Astrocyte (in vitro differentiated cells and primary cell): ENCODE data around the gene MB. TPM values are rescaled to one million over a fixed set of nuclear protein-coding genes. Genes with fewer than 3 reads are reported as not detected.

Experiments
- DNase-seq: peaks from one replicate; pipeline ENCODE4 v3.0.0-alpha.2; 2010; ENCODE audit warnings: low read depth
- FAIRE-seq: peaks from 2 replicates; lab custom pipeline; 2011; peaks lifted over from hg19 to GRCh38; lab: Jason Lieb, UNC
- H2AFZ ChIP-seq: 2 replicates; pipeline ENCODE4 v1.6.0; 2012; ENCODE audit warnings: low read depth, low read length, inconsistent platforms
- H3K27ac ChIP-seq: 2 replicates; pipeline ENCODE4 v1.5.1; 2011; ENCODE audit warnings: low read depth, low read length, inconsistent platforms
- H3K27me3 ChIP-seq: 2 replicates; pipeline ENCODE4 v1.6.0; 2011; ENCODE audit warnings: low read length, inconsistent platforms; ENCODE audit not compliant: insufficient read depth
- H3K36me3 ChIP-seq: 2 replicates; pipeline ENCODE4 v1.5.1; 2011; ENCODE audit warnings: low read length, inconsistent platforms; ENCODE audit not compliant: insufficient read depth
- H3K4me1 ChIP-seq: 2 replicates; pipeline ENCODE4 v1.5.1; 2011; ENCODE audit warnings: low read length, inconsistent platforms; ENCODE audit not compliant: insufficient read depth
- H3K4me2 ChIP-seq: 2 replicates; pipeline ENCODE4 v1.6.0; 2012; ENCODE audit warnings: low read length, inconsistent platforms
- H3K4me3 ChIP-seq: 2 replicates; pipeline ENCODE4 v1.5.1; 2011; ENCODE audit warnings: low read depth, mild to moderate bottlenecking, low read length, inconsistent platforms; ENCODE audit not compliant: insufficient read depth
- H3K79me2 ChIP-seq: 2 replicates; pipeline ENCODE4 v1.6.0; 2012; ENCODE audit warnings: mild to moderate bottlenecking, low read length, inconsistent platforms; ENCODE audit not compliant: insufficient read depth
- H3K9ac ChIP-seq: 2 replicates; pipeline ENCODE4 v1.6.0; 2012; ENCODE audit warnings: mild to moderate bottlenecking, low read length, inconsistent platforms
- H3K9me3 ChIP-seq: 2 replicates; pipeline ENCODE4 v1.5.1; 2012; ENCODE audit warnings: low read depth, mild to moderate bottlenecking, low read length, inconsistent platforms; ENCODE audit not compliant: insufficient read depth
- H4K20me1 ChIP-seq: 2 replicates; pipeline ENCODE4 v1.6.0; 2012; ENCODE audit warnings: low read length, inconsistent platforms; ENCODE audit not compliant: insufficient read depth
- H3K27ac Mint-ChIP-seq: one replicate; pipeline ENCODE4 v1.8.0; 2021; ENCODE audit warnings: mild to moderate bottlenecking, mixed read lengths; ENCODE audit not compliant: unreplicated experiment
- H3K27me3 Mint-ChIP-seq: one replicate; pipeline ENCODE4 v1.8.0; 2021; ENCODE audit warnings: low read depth, mixed read lengths; ENCODE audit not compliant: unreplicated experiment
- H3K36me3 Mint-ChIP-seq: one replicate; pipeline ENCODE4 v1.8.0; 2021; ENCODE audit warnings: low read depth, mixed read lengths; ENCODE audit not compliant: unreplicated experiment
- H3K4me1 Mint-ChIP-seq: one replicate; pipeline ENCODE4 v1.8.0; 2021; ENCODE audit warnings: low read depth, mixed read lengths; ENCODE audit not compliant: unreplicated experiment
- H3K4me3 Mint-ChIP-seq: one replicate; pipeline ENCODE4 v1.8.0; 2021; ENCODE audit warnings: mild to moderate bottlenecking, moderate library complexity, mixed read lengths; ENCODE audit not compliant: unreplicated experiment
- H3K9me3 Mint-ChIP-seq: one replicate; pipeline ENCODE4 v1.8.0; 2021; ENCODE audit warnings: mild to moderate bottlenecking, mixed read lengths; ENCODE audit not compliant: unreplicated experiment
- EZH2 ChIP-seq: IDR thresholded peaks from 2 replicates; pipeline ENCODE4 v1.6.1; 2012; ENCODE audit warnings: mild to moderate bottlenecking, low read length, inconsistent platforms; ENCODE audit not compliant: insufficient read depth
- total RNA-seq: library from RNA; stranded (reverse); gene quantifications from 2 replicates; pipeline ENCODE4 v1.2.1, GENCODE V29; 2021
- TF ChIP-seq, protein P1 (sequence below): IDR thresholded peaks from 2 replicates; pipeline ENCODE4 v1.5.1; 2011; ENCODE audit warnings: low read depth, mild to moderate bottlenecking, inconsistent platforms, low read length, moderate library complexity; ENCODE audit not compliant: insufficient read depth

MB gene
- total RNA-seq, 1 donor from 2014 or later, result not detected

DNA sequence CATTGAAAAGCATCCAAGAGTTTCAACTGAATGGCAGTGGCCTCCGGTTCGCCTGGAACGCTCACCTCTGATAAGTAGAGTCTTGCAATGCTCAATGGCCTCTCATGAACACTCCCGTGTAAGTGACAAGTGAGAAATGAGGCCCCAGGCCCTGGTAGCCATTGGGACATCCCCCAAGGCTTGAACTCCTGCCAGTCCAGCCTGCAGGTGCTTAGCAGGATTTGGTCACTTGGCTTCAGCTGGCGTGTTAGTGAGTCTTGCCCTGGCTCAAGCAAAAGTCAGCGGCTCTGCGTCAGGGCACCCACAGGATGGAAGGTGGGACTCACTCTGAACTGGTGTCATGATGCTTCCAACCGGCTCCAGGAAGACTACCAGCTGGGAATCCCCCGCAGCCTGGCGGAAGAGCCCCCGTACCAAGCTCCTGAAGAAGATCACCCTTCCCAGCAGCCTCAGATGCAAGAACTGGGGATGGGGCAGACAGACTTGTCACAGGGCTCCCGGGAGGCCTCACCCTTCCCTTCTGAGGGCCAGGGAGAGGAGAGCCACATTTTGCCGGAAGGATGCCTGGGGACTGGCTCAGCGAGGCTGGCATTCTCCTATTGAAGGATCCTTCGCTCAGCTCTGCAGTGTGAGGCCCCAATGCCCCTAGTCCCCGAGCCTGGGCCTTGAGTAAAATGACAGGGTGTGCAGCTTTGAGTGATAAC lies 19.3 kb downstream of the MB start:
- Histone ChIP-seq H3K9me3 (no peaks in the 10 kb centered on the region), H3K9ac (no peak overlapping the region), H4K20me1 (no peaks in the 10 kb centered on the region), H3K4me2 (no peak overlapping the region), H3K27me3 (peaks cover 3% of the 10 kb centered on the region), H3K79me2 (no peaks in the 10 kb centered on the region), H2AFZ (no peak overlapping the region), H3K4me3 (no peak overlapping the region), H3K4me1 (peaks cover 6% of the 10 kb centered on the region), H3K27ac (no peak overlapping the region), H3K36me3 (no peaks in the 10 kb centered on the region)
- H3K9me3 Mint-ChIP-seq, result no peaks in the 10 kb centered on the region
- H3K27me3 Mint-ChIP-seq, result peaks cover 12% of the 10 kb centered on the region
- DNase-seq (no peak), FAIRE-seq (no peak)
- no peak overlapping the region for H3K4me3 Mint-ChIP-seq
- no peak overlapping the region for H3K27ac Mint-ChIP-seq
- no peaks in the 10 kb centered on the region for H3K4me1 Mint-ChIP-seq
- H3K36me3 Mint-ChIP-seq, result no peaks in the 10 kb centered on the region
- TF ChIP-seq, protein P1, sequence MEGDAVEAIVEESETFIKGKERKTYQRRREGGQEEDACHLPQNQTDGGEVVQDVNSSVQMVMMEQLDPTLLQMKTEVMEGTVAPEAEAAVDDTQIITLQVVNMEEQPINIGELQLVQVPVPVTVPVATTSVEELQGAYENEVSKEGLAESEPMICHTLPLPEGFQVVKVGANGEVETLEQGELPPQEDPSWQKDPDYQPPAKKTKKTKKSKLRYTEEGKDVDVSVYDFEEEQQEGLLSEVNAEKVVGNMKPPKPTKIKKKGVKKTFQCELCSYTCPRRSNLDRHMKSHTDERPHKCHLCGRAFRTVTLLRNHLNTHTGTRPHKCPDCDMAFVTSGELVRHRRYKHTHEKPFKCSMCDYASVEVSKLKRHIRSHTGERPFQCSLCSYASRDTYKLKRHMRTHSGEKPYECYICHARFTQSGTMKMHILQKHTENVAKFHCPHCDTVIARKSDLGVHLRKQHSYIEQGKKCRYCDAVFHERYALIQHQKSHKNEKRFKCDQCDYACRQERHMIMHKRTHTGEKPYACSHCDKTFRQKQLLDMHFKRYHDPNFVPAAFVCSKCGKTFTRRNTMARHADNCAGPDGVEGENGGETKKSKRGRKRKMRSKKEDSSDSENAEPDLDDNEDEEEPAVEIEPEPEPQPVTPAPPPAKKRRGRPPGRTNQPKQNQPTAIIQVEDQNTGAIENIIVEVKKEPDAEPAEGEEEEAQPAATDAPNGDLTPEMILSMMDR, result no peak

DNA sequence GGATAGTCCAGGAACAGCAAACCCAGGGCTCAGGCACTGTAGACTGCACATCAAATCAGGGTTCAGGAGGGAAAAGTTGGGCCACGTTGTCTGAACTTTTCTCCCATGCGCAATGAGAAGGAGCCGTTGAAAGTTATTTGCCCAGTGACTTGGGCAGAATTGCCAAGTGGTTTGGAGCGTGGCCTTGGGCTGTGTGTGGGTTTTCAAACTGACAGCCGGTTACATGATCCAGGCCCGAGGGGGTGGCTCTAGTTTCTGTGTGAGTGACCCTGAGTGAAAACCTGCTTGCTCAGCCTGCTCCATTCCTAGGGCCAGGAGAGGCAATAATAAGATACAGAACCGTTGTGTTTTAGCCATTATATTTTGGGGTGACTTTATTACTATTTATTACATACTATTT lies 20.3 kb downstream of the MB start:
- no peaks in the 10 kb centered on the region for H3K36me3 Mint-ChIP-seq
- H3K27me3 Mint-ChIP-seq, result peaks cover 15% of the 10 kb centered on the region
- DNase-seq (no peak), FAIRE-seq (no peak)
- H3K36me3 ChIP-seq, result no peaks in the 10 kb centered on the region
- no peaks in the 10 kb centered on the region for H3K79me2 ChIP-seq
- no peak overlapping the region for H2AFZ ChIP-seq
- TF ChIP-seq, protein P1, result no peak
- no peaks in the 10 kb centered on the region for H3K9me3 Mint-ChIP-seq
- peaks cover 3% of the 10 kb centered on the region for H3K27me3 ChIP-seq
- no peak overlapping the region for H3K27ac ChIP-seq
- no peak overlapping the region for H3K4me3 Mint-ChIP-seq
- no peak overlapping the region for H3K4me2 ChIP-seq
- H3K9me3 ChIP-seq, result no peaks in the 10 kb centered on the region
- no peak overlapping the region for H3K27ac Mint-ChIP-seq
- H3K9ac ChIP-seq, result no peak overlapping the region
- H3K4me1 Mint-ChIP-seq, result peaks cover 2% of the 10 kb centered on the region
- H4K20me1 ChIP-seq, result no peaks in the 10 kb centered on the region
- H3K4me1 ChIP-seq, result no peaks in the 10 kb centered on the region
- no peak overlapping the region for H3K4me3 ChIP-seq

DNA sequence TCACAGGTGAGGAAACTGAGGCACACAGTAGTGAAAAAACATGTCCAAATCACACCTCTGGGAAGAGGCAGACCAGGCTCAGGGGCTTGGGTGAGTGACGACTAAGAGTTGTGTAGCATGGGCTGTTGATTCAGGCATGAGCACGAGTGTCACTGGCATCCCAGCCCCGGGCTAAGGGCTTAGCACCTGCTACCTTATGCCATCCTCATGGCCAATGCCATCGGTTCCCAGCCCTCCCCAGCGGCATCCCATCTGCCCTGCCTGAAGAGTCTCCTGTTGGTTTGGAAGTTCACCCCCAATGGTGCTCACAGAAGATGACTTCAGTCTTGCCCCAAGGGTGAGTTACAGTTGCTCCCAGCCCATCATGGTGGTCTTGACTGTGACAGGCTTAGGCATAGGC lies 22.4 kb downstream of the MB start:
- H3K36me3 ChIP-seq, result no peaks in the 10 kb centered on the region
- no peak overlapping the region for H3K9ac ChIP-seq

More for the DNA sequence above, 22.4 kb downstream of the MB start:
- DNase-seq (no peak), FAIRE-seq (no peak)
- Mint-ChIP-seq H3K4me1 (peaks cover 5% of the 10 kb centered on the region), H3K27ac (no peak overlapping the region), H3K27me3 (peaks cover 15% of the 10 kb centered on the region), H3K4me3 (no peak overlapping the region), H3K36me3 (no peaks in the 10 kb centered on the region), H3K9me3 (no peaks in the 10 kb centered on the region)
- H4K20me1 ChIP-seq, result no peaks in the 10 kb centered on the region
- H3K9me3 ChIP-seq, result no peaks in the 10 kb centered on the region
- no peak overlapping the region for H3K4me3 ChIP-seq
- no peak overlapping the region for H3K27ac ChIP-seq
- no peak for TF ChIP-seq EZH2
- no peaks in the 10 kb centered on the region for H3K79me2 ChIP-seq
- no peak overlapping the region for H2AFZ ChIP-seq
- H3K4me1 ChIP-seq, result peaks cover 2% of the 10 kb centered on the region
- no peak overlapping the region for H3K4me2 ChIP-seq
- peaks cover 3% of the 10 kb centered on the region for H3K27me3 ChIP-seq
